H9 (cell line): ENCODE data around the gene LRP5. TPM values are rescaled to one million over a fixed set of nuclear protein-coding genes. Genes with fewer than 3 reads are reported as not detected.

ENCODE experiments used
- DNase-seq: peaks from one replicate; pipeline ENCODE4 v3.0.0-alpha.2; 2017
- H2AFZ ChIP-seq: one replicate; pipeline ENCODE4 v1.6.1; 2013; ENCODE audit warnings: mild to moderate bottlenecking, low read length, control low read depth, moderate library complexity
- H2AK5ac ChIP-seq: 2 replicates; pipeline ENCODE4 v1.6.1; 2013; ENCODE audit warnings: low read length, control low read depth, mixed read lengths; ENCODE audit not compliant: insufficient read length
- H2BK120ac ChIP-seq: one replicate; pipeline ENCODE4 v1.6.1; 2013; ENCODE audit warnings: low read depth, mild to moderate bottlenecking, low read length, control low read depth, inconsistent platforms; ENCODE audit not compliant: poor library complexity, severe bottlenecking
- H2BK12ac ChIP-seq: 2 replicates; pipeline ENCODE4 v1.6.1; 2013; ENCODE audit warnings: low read length, control low read depth, mixed read lengths, low read depth; ENCODE audit not compliant: insufficient read length
- H2BK15ac ChIP-seq: 2 replicates; pipeline ENCODE4 v1.6.1; 2013; ENCODE audit warnings: low read depth, low read length, control low read depth
- H2BK20ac ChIP-seq: one replicate; pipeline ENCODE4 v1.6.1; 2013; ENCODE audit warnings: low read depth, mild to moderate bottlenecking, low read length, control low read depth, inconsistent platforms; ENCODE audit not compliant: poor library complexity, severe bottlenecking
- H2BK5ac ChIP-seq: 2 replicates; pipeline ENCODE4 v1.6.1; 2013; ENCODE audit warnings: low read length, control low read depth, mixed read lengths; ENCODE audit not compliant: insufficient read length
- H3K14ac ChIP-seq: 2 replicates; pipeline ENCODE4 v1.6.1; 2013; ENCODE audit warnings: low read length, control low read depth; ENCODE audit not compliant: insufficient read depth
- H3K18ac ChIP-seq: 2 replicates; pipeline ENCODE4 v1.6.1; 2013; ENCODE audit warnings: low read depth, mild to moderate bottlenecking, mixed read lengths, low read length, control low read depth; ENCODE audit not compliant: insufficient read length
- H3K23ac ChIP-seq: 2 replicates; pipeline ENCODE4 v1.6.1; 2013; ENCODE audit warnings: low read length, control low read depth, mixed read lengths, low read depth; ENCODE audit not compliant: insufficient read length
- H3K23me2 ChIP-seq: 2 replicates; pipeline ENCODE4 v1.6.1; 2013; ENCODE audit warnings: low read depth, mild to moderate bottlenecking, mixed read lengths, low read length, control low read depth; ENCODE audit not compliant: insufficient read length, poor library complexity, severe bottlenecking
- H3K27ac ChIP-seq: 2 replicates; pipeline ENCODE4 v1.5.1; 2013; ENCODE audit warnings: low read length, control low read depth, mixed read lengths, low read depth; ENCODE audit not compliant: insufficient read length
- H3K27me3 ChIP-seq: 2 replicates; pipeline ENCODE4 v1.6.1; 2013; ENCODE audit warnings: low read length, control low read depth, inconsistent platforms; ENCODE audit not compliant: insufficient read depth
- H3K4ac ChIP-seq: 2 replicates; pipeline ENCODE4 v1.6.1; 2013; ENCODE audit warnings: low read depth, mild to moderate bottlenecking, control low read depth, inconsistent platforms, low read length, moderate library complexity
- H3K4me1 ChIP-seq: 2 replicates; pipeline ENCODE4 v1.6.1; 2013; ENCODE audit warnings: low read length, control low read depth, inconsistent platforms; ENCODE audit not compliant: insufficient read depth
- H3K4me2 ChIP-seq: 2 replicates; pipeline ENCODE4 v1.6.1; 2013; ENCODE audit warnings: low read length, control low read depth, mixed read lengths; ENCODE audit not compliant: insufficient read length, insufficient read depth
- H3K56ac ChIP-seq: 2 replicates; pipeline ENCODE4 v1.6.1; 2013; ENCODE audit warnings: low read depth, mild to moderate bottlenecking, mixed read lengths, low read length, control low read depth; ENCODE audit not compliant: insufficient read length
- H3K79me1 ChIP-seq: 2 replicates; pipeline ENCODE4 v1.6.1; 2013; ENCODE audit warnings: low read depth, mild to moderate bottlenecking, moderate library complexity, low read length, control low read depth, inconsistent platforms; ENCODE audit not compliant: insufficient read depth, poor library complexity, severe bottlenecking
- H3K79me2 ChIP-seq: 2 replicates; pipeline ENCODE4 v1.6.1; 2013; ENCODE audit warnings: low read length, control low read depth, inconsistent platforms; ENCODE audit not compliant: insufficient read depth
- H3K9ac ChIP-seq: 2 replicates; pipeline ENCODE4 v1.6.1; 2013; ENCODE audit warnings: low read length, control low read depth, mixed read lengths; ENCODE audit not compliant: insufficient read length; ENCODE audit errors: extremely low read depth
- H3K9me3 ChIP-seq: one replicate; pipeline ENCODE4 v1.6.1; 2013; ENCODE audit warnings: low read depth, low read length, inconsistent platforms; ENCODE audit not compliant: control insufficient read depth
- H3T11ph ChIP-seq: one replicate; pipeline ENCODE4 v1.6.1; 2013; ENCODE audit warnings: mild to moderate bottlenecking, low read length, control low read depth, inconsistent platforms
- H4K20me1 ChIP-seq: one replicate; pipeline ENCODE4 v1.6.1; 2013; ENCODE audit not compliant: control insufficient read depth, insufficient read length, insufficient read depth
- H4K5ac ChIP-seq: 2 replicates; pipeline ENCODE4 v1.6.1; 2013; ENCODE audit warnings: low read depth, mild to moderate bottlenecking, mixed read lengths, low read length, control low read depth; ENCODE audit not compliant: insufficient read length
- H4K8ac ChIP-seq: replicated peaks from 2 replicates; pipeline ENCODE4 v1.6.1; 2013; ENCODE audit warnings: low read length, control low read depth, mixed read lengths, low read depth; ENCODE audit not compliant: insufficient read length
- H4K91ac ChIP-seq: 2 replicates; pipeline ENCODE4 v1.6.1; 2013; ENCODE audit warnings: low read depth, mild to moderate bottlenecking, moderate library complexity, mixed read lengths, low read length, control low read depth; ENCODE audit not compliant: insufficient read length
- H3K27ac Mint-ChIP-seq, 3 experiments: 2 replicates in 2 of 3; 3 replicates in 1 of 3; pipeline ENCODE4 v1.8.0; 2020 to 2021; ENCODE audit warnings: mixed read lengths in 3 of 3, mild to moderate bottlenecking in 1 of 3, moderate library complexity in 1 of 3
- H3K27me3 Mint-ChIP-seq: 2 replicates; pipeline ENCODE4 v1.8.0; 2021; ENCODE audit warnings: low read depth, mild to moderate bottlenecking, moderate library complexity, mixed read lengths
- H3K36me3 Mint-ChIP-seq, 3 experiments: 2 replicates in 2 of 3; 3 replicates in 1 of 3; pipeline ENCODE4 v1.8.0; 2020 to 2021; ENCODE audit warnings: low read depth in 3 of 3, mixed read lengths in 3 of 3; ENCODE audit not compliant: insufficient read depth in 1 of 3
- H3K4me1 Mint-ChIP-seq, 2 experiments: 2 replicates each; pipeline ENCODE4 v1.8.0; 2020; ENCODE audit warnings: mixed read lengths in 2 of 2
- H3K4me3 Mint-ChIP-seq, 2 experiments: 2 replicates in 1 of 2; 3 replicates in 1 of 2; pipeline ENCODE4 v1.8.0; 2020 to 2021; ENCODE audit warnings: mild to moderate bottlenecking in 2 of 2, mixed read lengths in 2 of 2, moderate library complexity in 1 of 2
- H3K9me3 Mint-ChIP-seq, 2 experiments: 2 replicates in 1 of 2; 3 replicates in 1 of 2; pipeline ENCODE4 v1.8.0; 2020; ENCODE audit warnings: mild to moderate bottlenecking in 2 of 2, mixed read lengths in 2 of 2, moderate library complexity in 1 of 2
- WGBS: extraction: QIAGEN DNeasy Blood & Tissue Kit; methylation state at CpG from one replicate; pipeline ENCODE4 v1.1.7; 2013; ENCODE audit warnings: missing lambda C conversion rate, low lambda C conversion rate, mixed read lengths; ENCODE audit not compliant: insufficient read length; ENCODE audit errors: extremely low coverage; 5-methylcytosine and 5-hydroxymethylcytosine counted together
- total RNA-seq: library from RNA; stranded (reverse); gene quantifications from 2 replicates; pipeline ENCODE4 v1.2.1, GENCODE V29; 2021
- TF ChIP-seq, protein P1 (sequence below): fragments of 200-600 bp; sonication (generic); conservative IDR thresholded peaks from 3 replicates; pipeline ENCODE4 v1.8.0; 2021; ENCODE audit warnings: antibody characterized with exemption, mild to moderate bottlenecking

Gene LRP5
- total RNA-seq, 1 experiment from 2014 or later, result 38.4 TPM

DNA sequence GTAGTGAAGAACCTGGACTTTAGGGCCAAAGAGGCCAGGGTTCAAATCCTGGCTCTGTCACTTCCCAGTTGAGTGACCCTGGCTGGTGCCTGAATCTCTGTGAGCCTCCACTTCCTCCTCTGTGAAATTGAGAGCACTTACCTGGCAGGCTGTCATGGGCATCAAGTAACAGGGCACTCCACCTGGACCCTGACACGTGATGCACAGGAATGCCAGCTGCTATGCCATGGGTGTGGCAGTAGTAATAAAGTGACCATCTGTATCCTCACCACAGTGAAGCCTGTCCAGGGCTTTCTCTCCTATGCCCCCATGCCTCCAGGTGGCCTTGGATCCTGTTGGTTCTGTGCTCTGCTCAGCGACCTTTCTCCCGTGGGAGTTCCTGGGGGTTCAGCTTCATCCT is 118.4 kb downstream of the LRP5 start:
- H4K8ac ChIP-seq, result no peak overlapping the region
- H4K20me1 ChIP-seq, result no peaks in the 10 kb centered on the region
- no peak overlapping the region for H2BK120ac ChIP-seq
- no peaks in the 10 kb centered on the region for H3K27me3 ChIP-seq
- H3K9me3 Mint-ChIP-seq, result peaks cover 13 to 15% of the 10 kb centered on the region in 2 experiments
- no peak overlapping the region for H3K23ac ChIP-seq
- no peak overlapping the region for H2BK12ac ChIP-seq
- H2BK20ac ChIP-seq, result no peak overlapping the region
- H3K27ac ChIP-seq, result no peak overlapping the region
- H3K4me1 ChIP-seq, result no peaks in the 10 kb centered on the region
- H3K56ac ChIP-seq, result no peak overlapping the region
- H3K4me3 Mint-ChIP-seq, result no peak overlapping the region
- no peak overlapping the region for H3K4me2 ChIP-seq
- TF ChIP-seq, protein P1, sequence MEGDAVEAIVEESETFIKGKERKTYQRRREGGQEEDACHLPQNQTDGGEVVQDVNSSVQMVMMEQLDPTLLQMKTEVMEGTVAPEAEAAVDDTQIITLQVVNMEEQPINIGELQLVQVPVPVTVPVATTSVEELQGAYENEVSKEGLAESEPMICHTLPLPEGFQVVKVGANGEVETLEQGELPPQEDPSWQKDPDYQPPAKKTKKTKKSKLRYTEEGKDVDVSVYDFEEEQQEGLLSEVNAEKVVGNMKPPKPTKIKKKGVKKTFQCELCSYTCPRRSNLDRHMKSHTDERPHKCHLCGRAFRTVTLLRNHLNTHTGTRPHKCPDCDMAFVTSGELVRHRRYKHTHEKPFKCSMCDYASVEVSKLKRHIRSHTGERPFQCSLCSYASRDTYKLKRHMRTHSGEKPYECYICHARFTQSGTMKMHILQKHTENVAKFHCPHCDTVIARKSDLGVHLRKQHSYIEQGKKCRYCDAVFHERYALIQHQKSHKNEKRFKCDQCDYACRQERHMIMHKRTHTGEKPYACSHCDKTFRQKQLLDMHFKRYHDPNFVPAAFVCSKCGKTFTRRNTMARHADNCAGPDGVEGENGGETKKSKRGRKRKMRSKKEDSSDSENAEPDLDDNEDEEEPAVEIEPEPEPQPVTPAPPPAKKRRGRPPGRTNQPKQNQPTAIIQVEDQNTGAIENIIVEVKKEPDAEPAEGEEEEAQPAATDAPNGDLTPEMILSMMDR, result no peak
- H2BK15ac ChIP-seq, result no peak overlapping the region
- no peaks in the 10 kb centered on the region for H3K27me3 Mint-ChIP-seq
- no peak for DNase-seq
- H3K14ac ChIP-seq, result no peak overlapping the region
- H2AK5ac ChIP-seq, result no peak overlapping the region
- H3K23me2 ChIP-seq, result no peaks in the 10 kb centered on the region
- no peak overlapping the region for H3K9ac ChIP-seq
- H3K36me3 Mint-ChIP-seq, result peaks cover 27 to 54% (median 43%) of the 10 kb centered on the region in 3 experiments
- no peak overlapping the region for H2AFZ ChIP-seq
- no peaks in the 10 kb centered on the region for H3K79me2 ChIP-seq
- no peak overlapping the region for H4K5ac ChIP-seq
- H3K4ac ChIP-seq, result no peak overlapping the region
- no peak overlapping the region for H2BK5ac ChIP-seq
- H3K27ac Mint-ChIP-seq, result no peak overlapping the region; a peak in 1 of 7 replicates
- no CpG with 5 or more reads among the region's 3 CpGs for WGBS
- no peaks in the 10 kb centered on the region for H3K4me1 Mint-ChIP-seq
- H3K9me3 ChIP-seq, result peaks cover 10% of the 10 kb centered on the region
- no peak overlapping the region for H3T11ph ChIP-seq
- no peaks in the 10 kb centered on the region for H3K79me1 ChIP-seq
- H4K91ac ChIP-seq, result no peak overlapping the region
- H3K18ac ChIP-seq, result no peak overlapping the region
